GM12878 (cell line): ENCODE measurements around the gene SLC2A9. TPM values are rescaled to one million over a fixed set of nuclear protein-coding genes. Genes with fewer than 3 reads are reported as not detected.

Experiments used
- CBX5 ChIP-seq: sonication (generic); IDR thresholded peaks from 2 replicates; pipeline ENCODE4 v1.6.1; 2016; ENCODE audit warnings: low read depth, moderate library complexity, mild to moderate bottlenecking, inconsistent platforms
- CREM ChIP-seq: IDR thresholded peaks from 2 replicates; pipeline ENCODE4 v1.6.1; 2014; ENCODE audit warnings: antibody characterized with exemption, low read depth
- DPF2 ChIP-seq: fragments of 450-650 bp; IDR thresholded peaks from 2 replicates; pipeline ENCODE4 v1.6.1; 2017; ENCODE audit warnings: mild to moderate bottlenecking
- E2F8 ChIP-seq: fragments of 450-650 bp; IDR thresholded peaks from 2 replicates; pipeline ENCODE4 v1.6.1; 2018; ENCODE audit warnings: mild to moderate bottlenecking, low read depth, moderate library complexity; ENCODE audit not compliant: partially characterized antibody
- E4F1 ChIP-seq: fragments of 450-650 bp; IDR thresholded peaks from 2 replicates; pipeline ENCODE4 v1.6.1; 2018; ENCODE audit warnings: borderline replicate concordance, mild to moderate bottlenecking; ENCODE audit not compliant: partially characterized antibody
- EGR1 ChIP-seq, 2 experiments: IDR thresholded peaks; 1 replicate in 1 of 2; 2 replicates in 1 of 2; pipeline ENCODE4 v1.6.1; 2011 to 2012; ENCODE audit warnings: low read depth in 2 of 2, low read length in 2 of 2, borderline replicate concordance in 1 of 2, mild to moderate bottlenecking in 1 of 2, moderate library complexity in 1 of 2
- FOXM1 ChIP-seq: IDR thresholded peaks from 2 replicates; pipeline ENCODE4 v1.6.1; 2012; ENCODE audit warnings: low read depth, mild to moderate bottlenecking, inconsistent platforms, low read length, moderate library complexity
- IRF4 ChIP-seq: IDR thresholded peaks from 2 replicates; pipeline ENCODE4 v1.6.1; 2011; ENCODE audit warnings: low read depth, low read length
- NFIC ChIP-seq: IDR thresholded peaks from 2 replicates; pipeline ENCODE4 v1.6.1; 2012; ENCODE audit warnings: low read depth, mild to moderate bottlenecking, inconsistent platforms, low read length, moderate library complexity
- PKNOX1 ChIP-seq: fragments of 450-650 bp; IDR thresholded peaks from 2 replicates; pipeline ENCODE4 v1.6.1; 2016; ENCODE audit warnings: mild to moderate bottlenecking
- TCF12 ChIP-seq: IDR thresholded peaks from 2 replicates; pipeline ENCODE4 v1.6.1; 2011; ENCODE audit warnings: low read depth, mild to moderate bottlenecking, low read length
- YY1 ChIP-seq: IDR thresholded peaks from 2 replicates; pipeline ENCODE4 v1.6.1; 2011; ENCODE audit warnings: low read depth, mild to moderate bottlenecking, low read length
- ZBTB11 ChIP-seq: fragments of 450-650 bp; formaldehyde crosslinking; IDR thresholded peaks from 2 replicates; pipeline ENCODE4 v1.5.0; 2022; ENCODE audit warnings: mild to moderate bottlenecking, missing genetic modification characterization
- polyA plus RNA-seq, 11 experiments: library from polyadenylated mRNA; depleted of rRNA in 4 of 11; unstranded in 6 of 11; stranded (reverse) in 5 of 11; fragments of >200 nt; fragmentation: Nextera tagmentation in 4 of 11; fragmentation: Illumina TruSeq in 1 of 11; extraction: Ambion mirVana in 4 of 11; extraction: Trizol in 1 of 11; gene quantifications; 1 replicate in 1 of 11; 2 replicates in 10 of 11; pipeline versions ENCODE4 v1.2.1 to v1.2.3, GENCODE V29; 2011 to 2016; ENCODE audit warnings: inconsistent platforms in 2 of 11, missing spikeins in 2 of 11, low read depth in 1 of 11
- total RNA-seq, 4 experiments: library from RNA; depleted of rRNA in 3 of 4; stranded (reverse); fragments of >200 nt in 3 of 4; fragmentation: Illumina TruSeq in 1 of 4; extraction: Trizol in 1 of 4; gene quantifications; 2 replicates each; pipeline versions ENCODE4 v1.2.1 to v1.2.3, GENCODE V29; 2013 to 2021

SLC2A9 gene
- total and polyA plus RNA-seq, 10 of the 15 experiments (the other 5 are each of a cell fraction or from before 2014, with no cell fraction given), result 0.28 to 2.8 (median 1.2) TPM

- TF ChIP-seq YY1, result 0 out of 2 replicates have a peak, but pooled peaks have one; percentile 47
- no peak for TF ChIP-seq CREM
- TF ChIP-seq CBX5, result no peak
- no peak for TF ChIP-seq NFIC
- no peak for TF ChIP-seq EGR1 (IDR thresholded peaks at IDR 0.05; ENCODE audit: borderline replicate concordance in 1 of 2, low read depth in 2 of 2, low read length in 2 of 2)
- no peak for TF ChIP-seq E4F1
- no peak for TF ChIP-seq DPF2
- no peak for TF ChIP-seq TCF12
- TF ChIP-seq ZBTB11 (CRISPR knock-in tag), result no peak
- no peak for TF ChIP-seq E2F8
- TF ChIP-seq IRF4, result 0 out of 2 replicates have a peak, but pooled peaks have one; percentile 9
- 0 out of 2 replicates have a peak, but pooled peaks have one; percentile 21 for TF ChIP-seq FOXM1
- no peak for TF ChIP-seq PKNOX1
These were observed 6.0 kb downstream of the SLC2A9 start (continued) for GRCh38 chr4:10015140-10015753.
